ENCODE results near the gene PLXNA1. TPM values are rescaled to one million over a fixed set of nuclear protein-coding genes. Genes with fewer than 3 reads are reported as not detected.

PLXNA1 gene
- total and polyA plus RNA-seq, 2 experiments from 2014 or later, result 19.7 to 35.1 TPM

GRCh38 chr3:126977821-126978220 lies 5.1 kb upstream of the PLXNA1 start:
- TF ChIP-seq CTCF (IDR thresholded peaks at IDR 0.05; ENCODE audit: poor library complexity), result no peak
- TF ChIP-seq EZH2phosphoT487 (IDR thresholded peaks at IDR 0.05; ENCODE audit: low read depth, severe bottlenecking, unreplicated experiment), result no peak
- TF ChIP-seq EZH2 (IDR thresholded peaks at IDR 0.05; ENCODE audit: borderline replicate concordance), result no peak
- H3K4me3 ChIP-seq, result no peak overlapping the region
- no peak overlapping the region for H2AFZ ChIP-seq
- H3K9me2 ChIP-seq (replicated peaks; ENCODE audit: insufficient read depth), result no peaks in the 10 kb centered on the region
- no peak overlapping the region for H3K4me2 ChIP-seq
- H3K27ac ChIP-seq, result no peak overlapping the region
- no peaks in the 10 kb centered on the region for H3K9me3 ChIP-seq (ENCODE audit: low read depth)
- H3K36me3 ChIP-seq (replicated peaks; ENCODE audit: insufficient read depth, low read depth), result no peaks in the 10 kb centered on the region
- DNase-seq (ENCODE audit: low spot score), result no peak
- no peaks in the 10 kb centered on the region for H3K4me1 ChIP-seq (ENCODE audit: insufficient read depth)
- H4K20me1 ChIP-seq (ENCODE audit: insufficient read depth, poor library complexity, severe bottlenecking), result no peaks in the 10 kb centered on the region
- 87% methylated on average over 6 of the region's 6 CpGs for WGBS (ENCODE audit: low lambda C conversion rate, missing lambda C conversion rate)
- no peaks in the 10 kb centered on the region for H3K79me2 ChIP-seq
- peaks cover 4% of the 10 kb centered on the region for H3K27me3 ChIP-seq

- Histone ChIP-seq H3K4me1 (ENCODE audit: insufficient read depth) (no peaks in the 10 kb centered on the region), H3K4me3 (no peak overlapping the region), H3K27me3 (peaks cover 4% of the 10 kb centered on the region), H3K79me2 (no peaks in the 10 kb centered on the region), H3K4me2 (no peak overlapping the region), H3K27ac (no peak overlapping the region), H3K9me2 (replicated peaks; ENCODE audit: insufficient read depth) (no peaks in the 10 kb centered on the region), H3K9me3 (ENCODE audit: low read depth) (no peaks in the 10 kb centered on the region), H4K20me1 (ENCODE audit: insufficient read depth, poor library complexity, severe bottlenecking) (no peaks in the 10 kb centered on the region), H2AFZ (no peak overlapping the region), H3K36me3 (replicated peaks; ENCODE audit: insufficient read depth, low read depth) (no peaks in the 10 kb centered on the region)
- TF ChIP-seq EZH2phosphoT487 (IDR thresholded peaks at IDR 0.05; ENCODE audit: low read depth, severe bottlenecking, unreplicated experiment) (no peak), CTCF (IDR thresholded peaks at IDR 0.05; ENCODE audit: poor library complexity) (no peak), EZH2 (IDR thresholded peaks at IDR 0.05; ENCODE audit: borderline replicate concordance) (no peak)
- 98% methylated on average over 5 of the region's 5 CpGs for WGBS (ENCODE audit: low lambda C conversion rate, missing lambda C conversion rate)
- no peak for DNase-seq (ENCODE audit: low spot score)
Observed at GRCh38 chr3:126978291-126978690, 4.6 kb upstream of the PLXNA1 start.

- TF ChIP-seq EZH2 (IDR thresholded peaks at IDR 0.05; ENCODE audit: borderline replicate concordance) (no peak), CTCF (IDR thresholded peaks at IDR 0.05; ENCODE audit: poor library complexity) (no peak), EZH2phosphoT487 (IDR thresholded peaks at IDR 0.05; ENCODE audit: low read depth, severe bottlenecking, unreplicated experiment) (no peak)
- WGBS (ENCODE audit: low lambda C conversion rate, missing lambda C conversion rate), result 68% methylated on average over 5 of the region's 5 CpGs
Observed at GRCh38 chr3:126979046-126979628, 3.8 kb upstream of the PLXNA1 start.

More at GRCh38 chr3:126979046-126979628, 3.8 kb upstream of the PLXNA1 start:
- H3K4me3 ChIP-seq, result no peak overlapping the region
- no peak overlapping the region for H3K4me2 ChIP-seq
- H3K27me3 ChIP-seq, result peaks cover 4% of the 10 kb centered on the region
- no peaks in the 10 kb centered on the region for H3K9me3 ChIP-seq (ENCODE audit: low read depth)
- H3K4me1 ChIP-seq (ENCODE audit: insufficient read depth), result peaks cover under 1% of the 10 kb centered on the region
- H4K20me1 ChIP-seq (ENCODE audit: insufficient read depth, poor library complexity, severe bottlenecking), result peaks cover under 1% of the 10 kb centered on the region
- H2AFZ ChIP-seq, result no peak overlapping the region
- peaks cover 6% of the 10 kb centered on the region for H3K79me2 ChIP-seq
- no peaks in the 10 kb centered on the region for H3K36me3 ChIP-seq (replicated peaks; ENCODE audit: insufficient read depth, low read depth)
- DNase-seq (ENCODE audit: low spot score), result no peak
- no peaks in the 10 kb centered on the region for H3K9me2 ChIP-seq (replicated peaks; ENCODE audit: insufficient read depth)
- no peak overlapping the region for H3K27ac ChIP-seq
